Measurements from ENCODE around the gene NTF3.

DNA sequence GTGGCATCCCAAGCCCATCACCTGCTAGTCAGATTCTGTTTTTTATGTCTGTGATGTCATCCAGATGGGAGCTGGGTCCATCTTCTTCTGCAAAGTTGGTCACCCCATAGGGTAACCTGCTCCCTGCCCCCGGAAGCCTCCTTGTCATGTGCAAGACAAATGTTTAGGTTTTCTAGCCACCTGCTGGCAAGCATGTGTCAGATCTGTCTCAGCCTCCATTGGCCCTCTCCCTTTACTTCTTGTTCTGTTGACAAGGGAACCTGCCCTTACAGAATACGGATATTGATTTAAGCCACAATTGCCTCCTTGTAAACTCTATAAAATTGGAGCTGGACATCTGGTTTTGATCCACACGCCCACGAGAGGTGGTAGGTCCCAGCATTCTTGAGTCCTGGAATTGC lies 7.5 kb downstream of the NTF3 start:
- TF ChIP-seq CTCF (conservative IDR thresholded peaks at IDR 0.05; ENCODE audit: low read length) = peak; percentile 31; the same call in 1 of the 2 replicates
- no peak for TF ChIP-seq EZH2phosphoT487 (IDR thresholded peaks at IDR 0.05; ENCODE audit: borderline replicate concordance)

All from Loucy (cell line).